HCT116 (cell line): ENCODE results near the gene GXYLT2. TPM values are rescaled to one million over a fixed set of nuclear protein-coding genes. Genes with fewer than 3 reads are reported as not detected.

ENCODE experiments used
- ATAC-seq: fragments of 200-7000 bp; cut with Tn5 transposase; 2 replicates; pipeline ENCODE4 v1.9.1; 2020; ENCODE audit warnings: mild to moderate bottlenecking, moderate library complexity
- BruUV-seq: library from RNA; stranded (reverse); fragments of 400-500 nt; replicated peaks from 2 replicates; lab custom pipeline; 2021; lab: Mats Ljungman, UMichigan
- CTCF ChIA-PET: fragments of 300-600 bp; sonication (Branson Sonifier 250); formaldehyde crosslinking; loops from one replicate; lab custom pipeline; 2021; ENCODE audit warnings: antibody characterized with exemption; lab: Charles Lee
- POLR2A ChIA-PET: fragments of 300-600, 350-600 bp; sonication (Branson Sonifier 250); formaldehyde crosslinking; loops from one replicate; lab custom pipeline; 2021; ENCODE audit warnings: antibody characterized with exemption; lab: Charles Lee
- RAD21 ChIA-PET, 2 experiments: fragments of 300-600 bp; sonication (Branson Sonifier 250); formaldehyde crosslinking; loops; one replicate each; lab custom pipeline; 2023; ENCODE audit warnings: low total read pairs in 2 of 2; ENCODE audit not compliant: uncharacterized antibody in 2 of 2, unreplicated experiment in 2 of 2, low non-redundant PET in 1 of 2; lab: Charles Lee
- DNase-seq: peaks from one replicate; pipeline ENCODE4 v3.0.0-alpha.2; 2010; ENCODE audit warnings: low read depth, low spot score
- H2AFZ ChIP-seq: fragments of 200-600 bp; shearing (Covaris generic), sonication (generic); 2 replicates; pipeline ENCODE4 v1.6.1; 2017; ENCODE audit warnings: low read depth, mixed run types, mixed read lengths, antibody characterized with exemption, low read length; ENCODE audit not compliant: poor library complexity, severe bottlenecking
- H3K27ac ChIP-seq: 2 replicates; pipeline ENCODE4 v1.5.1; 2012; ENCODE audit warnings: low read depth, low read length
- H3K27me3 ChIP-seq: fragments of 200-600 bp; sonication (generic); 2 replicates; pipeline ENCODE4 v1.6.1; 2016; ENCODE audit warnings: mixed run types, low read length, mixed read lengths; ENCODE audit not compliant: insufficient read depth
- H3K36me3 ChIP-seq, 2 experiments: fragments of 200-500 bp in 1 of 2; fragments of 200-600 bp in 1 of 2; sonication (Bioruptor generic) in 1 of 2; sonication (generic) in 1 of 2; 2 replicates each; pipeline versions ENCODE4 v1.5.1 to v1.6.1; 2014 to 2016; ENCODE audit warnings: low read length in 2 of 2, inconsistent platforms in 1 of 2, mixed read lengths in 1 of 2, mixed run types in 1 of 2; ENCODE audit not compliant: insufficient read depth in 2 of 2, control insufficient read depth in 1 of 2
- H3K4me1 ChIP-seq, 2 experiments: fragments of 200-600 bp in 1 of 2; sonication (generic) in 1 of 2; 2 replicates each; pipeline versions ENCODE4 v1.5.1 to v1.6.1; 2012 to 2017; ENCODE audit warnings: low read length in 2 of 2, inconsistent platforms in 1 of 2, mild to moderate bottlenecking in 1 of 2, mixed read lengths in 1 of 2, mixed run types in 1 of 2, moderate library complexity in 1 of 2; ENCODE audit not compliant: insufficient read depth in 2 of 2, control insufficient read depth in 1 of 2
- H3K4me2 ChIP-seq: fragments of 200-600 bp; sonication (generic); 2 replicates; pipeline ENCODE4 v1.6.1; 2017; ENCODE audit warnings: mixed run types, low read length, mixed read lengths
- H3K4me3 ChIP-seq, 2 experiments: fragments of 200-600 bp in 1 of 2; sonication (generic) in 1 of 2; replicated peaks in 1 of 2; 2 replicates each; pipeline ENCODE4 v1.5.1; 2011 to 2016; ENCODE audit warnings: low read length in 2 of 2, control low read depth in 1 of 2, low read depth in 1 of 2, mild to moderate bottlenecking in 1 of 2, mixed read lengths in 1 of 2, mixed run types in 1 of 2
- H3K79me2 ChIP-seq: fragments of 200-600 bp; sonication (generic); 2 replicates; pipeline ENCODE4 v1.6.1; 2017; ENCODE audit warnings: mild to moderate bottlenecking, mixed run types, low read length, moderate library complexity, mixed read lengths; ENCODE audit not compliant: insufficient read depth
- H3K9ac ChIP-seq: fragments of 200-600 bp; sonication (generic); 2 replicates; pipeline ENCODE4 v1.6.1; 2016; ENCODE audit warnings: low read length, mixed read lengths
- H3K9me2 ChIP-seq: fragments of 200-600 bp; sonication (generic), shearing (Covaris generic); 2 replicates; pipeline ENCODE4 v1.6.1; 2017; ENCODE audit warnings: mixed run types, mild to moderate bottlenecking, moderate library complexity; ENCODE audit not compliant: insufficient read depth
- H3K9me3 ChIP-seq, 2 experiments: fragments of 200-500 bp in 1 of 2; fragments of 200-600 bp in 1 of 2; sonication (Bioruptor generic) in 1 of 2; sonication (generic) in 1 of 2; 2 replicates each; pipeline ENCODE4 v1.6.1; 2014 to 2017; ENCODE audit warnings: low read length in 2 of 2, mixed read lengths in 2 of 2, inconsistent platforms in 1 of 2, low read depth in 1 of 2, mild to moderate bottlenecking in 1 of 2, mixed run types in 1 of 2, moderate library complexity in 1 of 2; ENCODE audit not compliant: control insufficient read depth in 1 of 2, insufficient read depth in 1 of 2
- H4K20me1 ChIP-seq: fragments of 200-600 bp; sonication (generic), shearing (Covaris generic); 2 replicates; pipeline ENCODE4 v1.6.1; 2017; ENCODE audit warnings: mixed run types, mild to moderate bottlenecking, moderate library complexity; ENCODE audit not compliant: insufficient read depth
- JUND ChIP-seq: IDR thresholded peaks from 2 replicates; pipeline ENCODE4 v1.6.1; 2012
- intact Hi-C: fragments of 100-400 bp; cut with micrococcal nuclease; formaldehyde crosslinking; loops from 2 replicates; pipeline ENCODE4 v1.10.0; 2022
- total RNA-seq: library from RNA; stranded (reverse); gene quantifications from one replicate; pipeline ENCODE4 v1.2.1, GENCODE V29; 2021; ENCODE audit not compliant: unreplicated experiment
- TF ChIP-seq, protein P1 (sequence below), 3 experiments: fragments of 200-600 bp in 1 of 3; sonication (generic) in 1 of 3; IDR thresholded peaks in 2 of 3; conservative IDR thresholded peaks in 1 of 3; 2 replicates each; pipeline ENCODE4 v1.5.1; 2012 to 2017; ENCODE audit warnings: low read depth in 2 of 3, low read length in 2 of 3, antibody characterized with exemption in 1 of 3, borderline replicate concordance in 1 of 3, control low read depth in 1 of 3, mild to moderate bottlenecking in 1 of 3, mixed read lengths in 1 of 3, mixed run types in 1 of 3, moderate library complexity in 1 of 3; ENCODE audit not compliant: insufficient read depth in 1 of 3
- TF ChIP-seq, protein P2 (sequence below): IDR thresholded peaks from 2 replicates; pipeline ENCODE4 v1.6.1; 2012
- TF ChIP-seq, protein P3 (sequence below): IDR thresholded peaks from 2 replicates; pipeline ENCODE4 v1.6.1; 2011; ENCODE audit warnings: mild to moderate bottlenecking, low read length, moderate library complexity; ENCODE audit not compliant: insufficient replicate concordance; ENCODE audit errors: extremely low read depth

The GXYLT2 gene
- total RNA-seq, 1 experiment from 2014 or later, result 5.6 TPM

DNA sequence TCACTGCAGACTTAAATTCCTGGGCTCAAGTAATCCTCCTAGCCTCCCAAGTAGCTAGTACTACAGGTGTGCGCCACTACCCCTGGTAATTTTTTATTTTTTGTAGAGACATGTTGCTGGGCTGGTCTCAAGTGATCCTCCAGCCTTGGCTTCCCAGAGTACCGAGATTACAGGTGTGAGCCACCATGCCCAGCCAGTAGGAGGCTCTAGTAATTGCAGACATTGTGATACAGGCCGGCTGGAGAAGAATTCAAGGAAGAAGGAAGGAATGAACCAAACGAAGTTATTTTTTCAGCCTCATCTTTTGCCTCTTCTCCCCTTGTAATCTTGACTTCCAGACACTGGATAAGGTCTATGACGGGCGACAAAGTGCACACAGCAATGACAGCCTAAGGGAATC, 105.5 kb downstream of the GXYLT2 start:
- Histone ChIP-seq H3K4me1 (peaks cover 6 to 17% of the 10 kb centered on the region in 2 experiments; a peak in 3 of 4 replicates), H3K27ac (no peak overlapping the region), H3K9ac (no peak overlapping the region), H2AFZ (no peak overlapping the region), H3K36me3 (peaks cover 0 to 3% of the 10 kb centered on the region in 2 experiments; a peak in 1 of 4 replicates), H3K9me2 (no peaks in the 10 kb centered on the region), H3K27me3 (no peaks in the 10 kb centered on the region), H3K9me3 (no peaks in the 10 kb centered on the region), H3K4me3 (no peak overlapping the region), H4K20me1 (peaks cover 3% of the 10 kb centered on the region; the same call in 1 of the 2 replicates), H3K79me2 (peaks cover 16% of the 10 kb centered on the region), H3K4me2 (no peak overlapping the region)
- ATAC-seq (no peak), DNase-seq (no peak)
- CTCF ChIA-PET, result no interaction called here
- POLR2A ChIA-PET, result no interaction called here
- BruUV-seq, result no TSS peak
- TF ChIP-seq, protein P1, sequence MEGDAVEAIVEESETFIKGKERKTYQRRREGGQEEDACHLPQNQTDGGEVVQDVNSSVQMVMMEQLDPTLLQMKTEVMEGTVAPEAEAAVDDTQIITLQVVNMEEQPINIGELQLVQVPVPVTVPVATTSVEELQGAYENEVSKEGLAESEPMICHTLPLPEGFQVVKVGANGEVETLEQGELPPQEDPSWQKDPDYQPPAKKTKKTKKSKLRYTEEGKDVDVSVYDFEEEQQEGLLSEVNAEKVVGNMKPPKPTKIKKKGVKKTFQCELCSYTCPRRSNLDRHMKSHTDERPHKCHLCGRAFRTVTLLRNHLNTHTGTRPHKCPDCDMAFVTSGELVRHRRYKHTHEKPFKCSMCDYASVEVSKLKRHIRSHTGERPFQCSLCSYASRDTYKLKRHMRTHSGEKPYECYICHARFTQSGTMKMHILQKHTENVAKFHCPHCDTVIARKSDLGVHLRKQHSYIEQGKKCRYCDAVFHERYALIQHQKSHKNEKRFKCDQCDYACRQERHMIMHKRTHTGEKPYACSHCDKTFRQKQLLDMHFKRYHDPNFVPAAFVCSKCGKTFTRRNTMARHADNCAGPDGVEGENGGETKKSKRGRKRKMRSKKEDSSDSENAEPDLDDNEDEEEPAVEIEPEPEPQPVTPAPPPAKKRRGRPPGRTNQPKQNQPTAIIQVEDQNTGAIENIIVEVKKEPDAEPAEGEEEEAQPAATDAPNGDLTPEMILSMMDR (IDR thresholded peaks at IDR 0.05 in 2 of 3, conservative IDR thresholded peaks at IDR 0.05 in 1 of 3; ENCODE audit: borderline replicate concordance in 1 of 3, insufficient read depth in 1 of 3, low read depth in 2 of 3, low read length in 2 of 3), result peak in 2 of 3 experiments; percentile 35 to 39; a peak in 3 of 6 replicates
- TF ChIP-seq, protein P2, sequence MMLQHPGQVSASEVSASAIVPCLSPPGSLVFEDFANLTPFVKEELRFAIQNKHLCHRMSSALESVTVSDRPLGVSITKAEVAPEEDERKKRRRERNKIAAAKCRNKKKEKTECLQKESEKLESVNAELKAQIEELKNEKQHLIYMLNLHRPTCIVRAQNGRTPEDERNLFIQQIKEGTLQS, result no peak
- TF ChIP-seq, protein P3, sequence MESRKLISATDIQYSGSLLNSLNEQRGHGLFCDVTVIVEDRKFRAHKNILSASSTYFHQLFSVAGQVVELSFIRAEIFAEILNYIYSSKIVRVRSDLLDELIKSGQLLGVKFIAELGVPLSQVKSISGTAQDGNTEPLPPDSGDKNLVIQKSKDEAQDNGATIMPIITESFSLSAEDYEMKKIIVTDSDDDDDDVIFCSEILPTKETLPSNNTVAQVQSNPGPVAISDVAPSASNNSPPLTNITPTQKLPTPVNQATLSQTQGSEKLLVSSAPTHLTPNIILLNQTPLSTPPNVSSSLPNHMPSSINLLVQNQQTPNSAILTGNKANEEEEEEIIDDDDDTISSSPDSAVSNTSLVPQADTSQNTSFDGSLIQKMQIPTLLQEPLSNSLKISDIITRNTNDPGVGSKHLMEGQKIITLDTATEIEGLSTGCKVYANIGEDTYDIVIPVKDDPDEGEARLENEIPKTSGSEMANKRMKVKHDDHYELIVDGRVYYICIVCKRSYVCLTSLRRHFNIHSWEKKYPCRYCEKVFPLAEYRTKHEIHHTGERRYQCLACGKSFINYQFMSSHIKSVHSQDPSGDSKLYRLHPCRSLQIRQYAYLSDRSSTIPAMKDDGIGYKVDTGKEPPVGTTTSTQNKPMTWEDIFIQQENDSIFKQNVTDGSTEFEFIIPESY, result no peak
- TF ChIP-seq JUND, result no peak
- RAD21 ChIA-PET, result no interaction called here
- intact Hi-C loops, result no loop called here
